Brain microvascular endothelial cell (primary cell): ENCODE measurements around the gene TMEM178A.

Source experiments
- DNase-seq: peaks from one replicate; pipeline ENCODE4 v3.0.0-alpha.2; 2020
- H3K27ac ChIP-seq: fragments of 250-450 bp; sonication (Bioruptor Pico); 2 replicates; pipeline ENCODE4 v1.5.1; 2020; ENCODE audit warnings: mild to moderate bottlenecking, moderate library complexity
- H3K27me3 ChIP-seq: fragments of 250-450 bp; sonication (Bioruptor Pico); replicated peaks from 2 replicates; pipeline ENCODE4 v1.5.1; 2020; ENCODE audit warnings: mild to moderate bottlenecking
- H3K36me3 ChIP-seq: fragments of 250-450 bp; sonication (Bioruptor Pico); replicated peaks from 2 replicates; pipeline ENCODE4 v1.5.1; 2020; ENCODE audit warnings: mild to moderate bottlenecking
- H3K4me3 ChIP-seq: 2 replicates; pipeline ENCODE4 v1.5.1; 2011; ENCODE audit warnings: low read depth, mild to moderate bottlenecking, control low read depth, low read length, moderate library complexity
- CTCF ChIP-seq: IDR thresholded peaks from 2 replicates; pipeline ENCODE4 v1.5.1; 2011; ENCODE audit warnings: low read depth, mild to moderate bottlenecking, moderate library complexity, low read length, control low read depth, inconsistent platforms; ENCODE audit errors: missing control alignments
- in situ Hi-C: cut with HindIII; loops from 2 replicates; pipeline ENCODE4 v1.10.0; 2017; ENCODE audit warnings: low sequenced_read_pairs, low pct_ligation_motif_present

The TMEM178A gene

GRCh38 chr2:39733070-39733674 lies 67.5 kb downstream of the TMEM178A start:
- Histone ChIP-seq H3K27me3 (no peaks in the 10 kb centered on the region), H3K27ac (no peak overlapping the region), H3K36me3 (peaks cover 4% of the 10 kb centered on the region), H3K4me3 (no peak overlapping the region)
- TF ChIP-seq CTCF = no peak
- no peak for DNase-seq
- in situ Hi-C loops = no loop called here

- peaks cover 4% of the 10 kb centered on the region for H3K36me3 ChIP-seq
- in situ Hi-C loops = no loop called here
- no peaks in the 10 kb centered on the region for H3K27me3 ChIP-seq
- no peak for TF ChIP-seq CTCF
- DNase-seq = no peak
- H3K27ac ChIP-seq = no peak overlapping the region
- H3K4me3 ChIP-seq = no peak overlapping the region
Observed at GRCh38 chr2:39734445-39734844, 68.7 kb downstream of the TMEM178A start.

- no peak for DNase-seq
- H3K27me3 ChIP-seq = no peaks in the 10 kb centered on the region
- H3K36me3 ChIP-seq = peaks cover under 1% of the 10 kb centered on the region
- no peak for TF ChIP-seq CTCF
- H3K27ac ChIP-seq = peak overlapping the region; percentile 82
- in situ Hi-C loops = no loop called here
- H3K4me3 ChIP-seq = no peak overlapping the region
Observed at GRCh38 chr2:39735648-39736047, 69.9 kb downstream of the TMEM178A start.

- H3K27me3 ChIP-seq = no peaks in the 10 kb centered on the region
- in situ Hi-C loops = no loop called here
- peak overlapping the region; percentile 82 for H3K27ac ChIP-seq
- peak; percentile 92 for DNase-seq
- H3K36me3 ChIP-seq = no peaks in the 10 kb centered on the region
- H3K4me3 ChIP-seq = no peak overlapping the region
- TF ChIP-seq CTCF = no peak
Observed at GRCh38 chr2:39736640-39737039, 70.9 kb downstream of the TMEM178A start.

- in situ Hi-C loops = no loop called here
- Histone ChIP-seq H3K27me3 (no peaks in the 10 kb centered on the region), H3K27ac (peak overlapping the region; percentile 82), H3K4me3 (peak overlapping the region; percentile 20), H3K36me3 (peaks cover 2% of the 10 kb centered on the region)
- no peak for TF ChIP-seq CTCF
- peak; percentile 91 for DNase-seq
Observed at GRCh38 chr2:39737661-39738060, 71.9 kb downstream of the TMEM178A start.

- no peak for TF ChIP-seq CTCF
- H3K4me3 ChIP-seq = no peak overlapping the region
- no peaks in the 10 kb centered on the region for H3K27me3 ChIP-seq
- no peak for DNase-seq
- no peak overlapping the region for H3K27ac ChIP-seq
- in situ Hi-C loops = no loop called here
- peaks cover 2% of the 10 kb centered on the region for H3K36me3 ChIP-seq
Observed at GRCh38 chr2:39738936-39739335, 73.2 kb downstream of the TMEM178A start.
